Osteocyte (in vitro differentiated cells): ENCODE data around the gene FAM240B. TPM values are rescaled to one million over a fixed set of nuclear protein-coding genes. Genes with fewer than 3 reads are reported as not detected.

Experiments
- DNase-seq: peaks from one replicate; pipeline ENCODE4 v3.0.0; 2021; ENCODE audit warnings: mixed read lengths; ENCODE audit not compliant: unreplicated experiment; ENCODE audit errors: extremely low spot score
- H3K27ac Mint-ChIP-seq: one replicate; pipeline ENCODE4 v1.8.0; 2021; ENCODE audit warnings: mild to moderate bottlenecking, mixed read lengths; ENCODE audit not compliant: unreplicated experiment
- H3K27me3 Mint-ChIP-seq: one replicate; pipeline ENCODE4 v1.8.0; 2021; ENCODE audit warnings: mixed read lengths; ENCODE audit not compliant: unreplicated experiment
- H3K36me3 Mint-ChIP-seq: one replicate; pipeline ENCODE4 v1.8.0; 2021; ENCODE audit warnings: mixed read lengths; ENCODE audit not compliant: unreplicated experiment
- H3K4me1 Mint-ChIP-seq: one replicate; pipeline ENCODE4 v1.8.0; 2021; ENCODE audit warnings: mixed read lengths; ENCODE audit not compliant: unreplicated experiment
- H3K4me3 Mint-ChIP-seq: one replicate; pipeline ENCODE4 v1.8.0; 2021; ENCODE audit warnings: mild to moderate bottlenecking, moderate library complexity, mixed read lengths; ENCODE audit not compliant: unreplicated experiment
- H3K9me3 Mint-ChIP-seq: one replicate; pipeline ENCODE4 v1.8.0; 2021; ENCODE audit warnings: mixed read lengths; ENCODE audit not compliant: unreplicated experiment
- CTCF ChIP-seq: fragments of 200-600 bp; sonication (generic); IDR thresholded peaks from 2 replicates; pipeline ENCODE4 v1.5.0; 2021; ENCODE audit warnings: antibody characterized with exemption, mild to moderate bottlenecking, moderate library complexity
- total RNA-seq: library from RNA; stranded (reverse); gene quantifications from 2 replicates; pipeline ENCODE4 v1.2.1, GENCODE V29; 2021

Gene FAM240B
- total RNA-seq, 1 donor from 2014 or later, result not detected

GRCh38 chr9:38670542-38671371, 49.2 kb downstream of the FAM240B start:
- H3K36me3 Mint-ChIP-seq, result peaks cover 2% of the 10 kb centered on the region
- peaks cover 35% of the 10 kb centered on the region for H3K4me1 Mint-ChIP-seq
- DNase-seq, result no peak
- H3K27ac Mint-ChIP-seq, result peak overlapping the region; percentile 57
- no peaks in the 10 kb centered on the region for H3K9me3 Mint-ChIP-seq
- H3K27me3 Mint-ChIP-seq, result peaks cover 6% of the 10 kb centered on the region
- no peak for TF ChIP-seq CTCF
- H3K4me3 Mint-ChIP-seq, result no peak overlapping the region

- TF ChIP-seq CTCF, result no peak
- peaks cover 31% of the 10 kb centered on the region for H3K4me1 Mint-ChIP-seq
- H3K27ac Mint-ChIP-seq, result no peak overlapping the region
- H3K27me3 Mint-ChIP-seq, result peaks cover 8% of the 10 kb centered on the region
- H3K36me3 Mint-ChIP-seq, result peaks cover 3% of the 10 kb centered on the region
- no peak overlapping the region for H3K4me3 Mint-ChIP-seq
- peak; percentile 42 for DNase-seq
- H3K9me3 Mint-ChIP-seq, result no peaks in the 10 kb centered on the region
These were observed 51.0 kb downstream of the FAM240B start for GRCh38 chr9:38668791-38669466.

- Mint-ChIP-seq H3K9me3 (no peaks in the 10 kb centered on the region), H3K4me3 (no peak overlapping the region), H3K4me1 (peaks cover 7% of the 10 kb centered on the region), H3K36me3 (peaks cover 3% of the 10 kb centered on the region), H3K27ac (no peak overlapping the region), H3K27me3 (peaks cover 17% of the 10 kb centered on the region)
- DNase-seq, result no peak
- TF ChIP-seq CTCF, result peak; percentile 89
These were observed 57.0 kb downstream of the FAM240B start for GRCh38 chr9:38662763-38663593.

GRCh38 chr9:38659538-38659937, 60.4 kb downstream of the FAM240B start:
- peaks cover 45% of the 10 kb centered on the region for H3K27me3 Mint-ChIP-seq

More at GRCh38 chr9:38659538-38659937, 60.4 kb downstream of the FAM240B start:
- H3K4me1 Mint-ChIP-seq, result peaks cover 7% of the 10 kb centered on the region
- H3K4me3 Mint-ChIP-seq, result no peak overlapping the region
- DNase-seq, result no peak
- TF ChIP-seq CTCF, result no peak
- H3K27ac Mint-ChIP-seq, result no peak overlapping the region
- H3K9me3 Mint-ChIP-seq, result no peaks in the 10 kb centered on the region
- H3K36me3 Mint-ChIP-seq, result no peaks in the 10 kb centered on the region
